IgD-negative memory B cell (primary cell): Measurements from ENCODE around the gene CDC45. TPM values are rescaled to one million over a fixed set of nuclear protein-coding genes. Genes with fewer than 3 reads are reported as not detected.
"Not testable (repeated sequence)": the region's sequence is repeated elsewhere in the genome, so short reads cannot be mapped to it uniquely, and the experiment has no call there.

Source experiments
- H3K27ac Mint-ChIP-seq, 3 donors: one replicate each; pipeline ENCODE4 v1.8.0; 2020 to 2022; ENCODE audit warnings: mild to moderate bottlenecking in 3 of 3, mixed read lengths in 3 of 3, moderate library complexity in 1 of 3
- H3K27me3 Mint-ChIP-seq: one replicate; pipeline ENCODE4 v1.8.0; 2021; ENCODE audit warnings: mixed read lengths
- H3K36me3 Mint-ChIP-seq: one replicate; pipeline ENCODE4 v1.8.0; 2020; ENCODE audit warnings: mild to moderate bottlenecking, mixed read lengths
- H3K4me1 Mint-ChIP-seq, 3 donors: one replicate each; pipeline ENCODE4 v1.8.0; 2020 to 2022; ENCODE audit warnings: mixed read lengths in 3 of 3, mild to moderate bottlenecking in 1 of 3
- H3K4me3 Mint-ChIP-seq, 4 donors: one replicate each; pipeline ENCODE4 v1.8.0; 2020 to 2022; ENCODE audit warnings: mild to moderate bottlenecking in 4 of 4, mixed read lengths in 4 of 4, moderate library complexity in 3 of 4
- H3K9me3 Mint-ChIP-seq, 3 donors: one replicate each; pipeline ENCODE4 v1.8.0; 2020 to 2021; ENCODE audit warnings: mixed read lengths in 3 of 3, mild to moderate bottlenecking in 1 of 3
- polyA plus RNA-seq: library from polyadenylated mRNA; unstranded; fragments of 300-500 nt; fragmentation: Illumina TruSeq; gene quantifications from one replicate; pipeline ENCODE4 v1.2.3, GENCODE V29; 2021

CDC45 gene
- polyA plus RNA-seq, 1 donor from 2014 or later = 0.39 TPM

GRCh38 chr22:19526702-19527111 lies 47.0 kb downstream of the CDC45 start:
- H3K4me3 Mint-ChIP-seq = no peak overlapping the region
- H3K36me3 Mint-ChIP-seq = peaks cover 1% of the 10 kb centered on the region
- peaks cover 33% of the 10 kb centered on the region for H3K27me3 Mint-ChIP-seq
- H3K27ac Mint-ChIP-seq = no peak overlapping the region
- H3K4me1 Mint-ChIP-seq = peaks cover 0 to 4% (median 0%) of the 10 kb centered on the region in 3 donors
- no peaks in the 10 kb centered on the region for H3K9me3 Mint-ChIP-seq

- H3K9me3 Mint-ChIP-seq = no peaks in the 10 kb centered on the region
- no peak overlapping the region for H3K4me3 Mint-ChIP-seq
- peaks cover 0 to 4% (median 0%) of the 10 kb centered on the region in 3 donors for H3K4me1 Mint-ChIP-seq
- H3K27ac Mint-ChIP-seq = no peak overlapping the region
- H3K27me3 Mint-ChIP-seq = peaks cover 33% of the 10 kb centered on the region
- peaks cover 1% of the 10 kb centered on the region for H3K36me3 Mint-ChIP-seq
Measured at GRCh38 chr22:19527321-19527721, 47.6 kb downstream of the CDC45 start.

- Mint-ChIP-seq H3K9me3 (no peaks in the 10 kb centered on the region), H3K27ac (no peak overlapping the region), H3K36me3 (peaks cover 1% of the 10 kb centered on the region), H3K4me1 (peaks cover 0 to 4% (median 0%) of the 10 kb centered on the region in 3 donors), H3K4me3 (no peak overlapping the region), H3K27me3 (peaks cover 30% of the 10 kb centered on the region)
Measured at GRCh38 chr22:19527861-19528417, 48.2 kb downstream of the CDC45 start.

- Mint-ChIP-seq H3K36me3 (peaks cover 1% of the 10 kb centered on the region), H3K27me3 (peaks cover 18% of the 10 kb centered on the region), H3K4me3 (no peak overlapping the region), H3K9me3 (no peaks in the 10 kb centered on the region), H3K27ac (no peak overlapping the region), H3K4me1 (peaks cover 0 to 3% (median 0%) of the 10 kb centered on the region in 3 donors)
Measured at GRCh38 chr22:19529811-19530210, 50.1 kb downstream of the CDC45 start.

- H3K4me3 Mint-ChIP-seq = no peak overlapping the region
- peaks cover 0 to 2% (median 0%) of the 10 kb centered on the region in 3 donors for H3K4me1 Mint-ChIP-seq
- peaks cover 1% of the 10 kb centered on the region for H3K36me3 Mint-ChIP-seq
- H3K27ac Mint-ChIP-seq = peak overlapping the region in 1 of 3 donors; percentile 61
- H3K27me3 Mint-ChIP-seq = peaks cover 16% of the 10 kb centered on the region
- no peaks in the 10 kb centered on the region for H3K9me3 Mint-ChIP-seq
Measured at GRCh38 chr22:19530751-19531150, 51.0 kb downstream of the CDC45 start.

- not testable (repeated sequence) for H3K9me3 Mint-ChIP-seq, H3K4me1 Mint-ChIP-seq, H3K4me3 Mint-ChIP-seq, H3K27ac Mint-ChIP-seq, H3K36me3 Mint-ChIP-seq
- peaks cover 12% of the 10 kb centered on the region for H3K27me3 Mint-ChIP-seq
Measured at GRCh38 chr22:19531327-19531726, 51.6 kb downstream of the CDC45 start.

GRCh38 chr22:19533049-19533626 lies 53.4 kb downstream of the CDC45 start:
- peaks cover 0 to 2% (median 0%) of the 10 kb centered on the region in 3 donors for H3K4me1 Mint-ChIP-seq
- H3K36me3 Mint-ChIP-seq = peaks cover 1% of the 10 kb centered on the region
- peaks cover 6% of the 10 kb centered on the region for H3K27me3 Mint-ChIP-seq
- no peaks in the 10 kb centered on the region for H3K9me3 Mint-ChIP-seq
- H3K27ac Mint-ChIP-seq = no peak overlapping the region
- no peak overlapping the region for H3K4me3 Mint-ChIP-seq

- Mint-ChIP-seq H3K4me3 (no peak overlapping the region), H3K27ac (no peak overlapping the region), H3K4me1 (peaks cover 0 to 2% (median 0%) of the 10 kb centered on the region in 3 donors), H3K36me3 (peaks cover 4% of the 10 kb centered on the region), H3K27me3 (peaks cover 5% of the 10 kb centered on the region), H3K9me3 (no peaks in the 10 kb centered on the region)
Measured at GRCh38 chr22:19533857-19534256, 54.1 kb downstream of the CDC45 start.

- Mint-ChIP-seq H3K27me3 (peaks cover 5% of the 10 kb centered on the region), H3K9me3 (no peaks in the 10 kb centered on the region), H3K36me3 (peaks cover 2% of the 10 kb centered on the region), H3K4me1 (peaks cover 0 to 2% (median 0%) of the 10 kb centered on the region in 3 donors), H3K27ac (no peak overlapping the region), H3K4me3 (no peak overlapping the region)
Measured at GRCh38 chr22:19535001-19535400, 55.3 kb downstream of the CDC45 start.

- H3K36me3 Mint-ChIP-seq = peaks cover 2% of the 10 kb centered on the region
- no peak overlapping the region for H3K4me3 Mint-ChIP-seq
- peaks cover 4% of the 10 kb centered on the region for H3K27me3 Mint-ChIP-seq
- H3K9me3 Mint-ChIP-seq = no peaks in the 10 kb centered on the region
- H3K27ac Mint-ChIP-seq = no peak overlapping the region
- peaks cover 0 to 2% (median 0%) of the 10 kb centered on the region in 3 donors for H3K4me1 Mint-ChIP-seq
Measured at GRCh38 chr22:19536564-19536963, 56.8 kb downstream of the CDC45 start.

- H3K27me3 Mint-ChIP-seq = peaks cover 4% of the 10 kb centered on the region
- peaks cover 0 to 2% (median 0%) of the 10 kb centered on the region in 3 donors for H3K4me1 Mint-ChIP-seq
- H3K36me3 Mint-ChIP-seq = peaks cover 2% of the 10 kb centered on the region
- no peak overlapping the region for H3K27ac Mint-ChIP-seq
- no peaks in the 10 kb centered on the region for H3K9me3 Mint-ChIP-seq
- H3K4me3 Mint-ChIP-seq = no peak overlapping the region
Measured at GRCh38 chr22:19537941-19538488, 58.3 kb downstream of the CDC45 start.

GRCh38 chr22:19540394-19540793 lies 60.7 kb downstream of the CDC45 start:
- H3K4me1 Mint-ChIP-seq = no peaks in the 10 kb centered on the region

GRCh38 chr22:19543970-19544708 lies 64.4 kb downstream of the CDC45 start:
- Mint-ChIP-seq H3K36me3 (no peaks in the 10 kb centered on the region), H3K9me3 (no peaks in the 10 kb centered on the region), H3K27ac (no peak overlapping the region), H3K4me1 (no peaks in the 10 kb centered on the region), H3K4me3 (no peak overlapping the region), H3K27me3 (peaks cover 8% of the 10 kb centered on the region)

More at GRCh38 chr22:19540394-19540793, 60.7 kb downstream of the CDC45 start:
- no peak overlapping the region for H3K4me3 Mint-ChIP-seq
- H3K27me3 Mint-ChIP-seq = peaks cover 3% of the 10 kb centered on the region
- peaks cover 2% of the 10 kb centered on the region for H3K36me3 Mint-ChIP-seq
- no peaks in the 10 kb centered on the region for H3K9me3 Mint-ChIP-seq
- H3K27ac Mint-ChIP-seq = no peak overlapping the region

- H3K36me3 Mint-ChIP-seq = no peaks in the 10 kb centered on the region
- no peak overlapping the region for H3K4me3 Mint-ChIP-seq
- no peaks in the 10 kb centered on the region for H3K4me1 Mint-ChIP-seq
- H3K9me3 Mint-ChIP-seq = no peaks in the 10 kb centered on the region
- peaks cover 8% of the 10 kb centered on the region for H3K27me3 Mint-ChIP-seq
- peak overlapping the region in 1 of 3 donors; percentile 32 for H3K27ac Mint-ChIP-seq
Measured at GRCh38 chr22:19545935-19546207, 66.2 kb downstream of the CDC45 start.

GRCh38 chr22:19546680-19547079 lies 67.0 kb downstream of the CDC45 start:
- H3K4me1 Mint-ChIP-seq = no peaks in the 10 kb centered on the region
- no peak overlapping the region for H3K4me3 Mint-ChIP-seq
- no peaks in the 10 kb centered on the region for H3K9me3 Mint-ChIP-seq
- no peak overlapping the region for H3K27ac Mint-ChIP-seq
- no peaks in the 10 kb centered on the region for H3K36me3 Mint-ChIP-seq
- peaks cover 8% of the 10 kb centered on the region for H3K27me3 Mint-ChIP-seq
